Liver (tissue), 9 donors: ENCODE measurements around the gene GRIK2. TPM values are rescaled to one million over a fixed set of nuclear protein-coding genes. Genes with fewer than 3 reads are reported as not detected.

Experiments used
- DNase-seq: peaks from one replicate; pipeline ENCODE4 v3.0.0-alpha.2; 2017; ENCODE audit warnings: low spot score
- H3K27ac ChIP-seq, 2 donors: one replicate each; pipeline ENCODE4 v1.7.0; 2013; ENCODE audit warnings: inconsistent platforms in 2 of 2, low read length in 2 of 2, control low read depth in 1 of 2, low read depth in 1 of 2, mild to moderate bottlenecking in 1 of 2
- H3K27me3 ChIP-seq, 4 donors: one replicate each; pipeline versions ENCODE4 v1.6.1 to v1.7.0; 2013; ENCODE audit warnings: low read length in 3 of 4, inconsistent platforms in 1 of 4, mild to moderate bottlenecking in 1 of 4, moderate library complexity in 1 of 4; ENCODE audit not compliant: control insufficient read depth in 4 of 4, insufficient read depth in 4 of 4
- H3K36me3 ChIP-seq, 4 donors: one replicate each; pipeline versions ENCODE4 v1.6.1 to v1.7.0; 2013; ENCODE audit warnings: low read length in 3 of 4, mild to moderate bottlenecking in 3 of 4, low read depth in 1 of 4, moderate library complexity in 1 of 4; ENCODE audit not compliant: control insufficient read depth in 4 of 4, insufficient read depth in 3 of 4
- H3K4me1 ChIP-seq, 4 donors: one replicate each; pipeline versions ENCODE4 v1.6.1 to v1.7.0; 2013; ENCODE audit warnings: low read length in 3 of 4, mild to moderate bottlenecking in 3 of 4, moderate library complexity in 1 of 4; ENCODE audit not compliant: control insufficient read depth in 4 of 4, insufficient read depth in 4 of 4
- H3K4me3 ChIP-seq, 3 donors: one replicate each; pipeline versions ENCODE4 v1.6.1 to v1.7.0; 2013; ENCODE audit warnings: low read length in 3 of 3, control low read depth in 1 of 3, low read depth in 1 of 3, mild to moderate bottlenecking in 1 of 3
- H3K9ac ChIP-seq, 2 donors: one replicate each; pipeline ENCODE4 v1.7.0; 2013; ENCODE audit warnings: low read length in 2 of 2, mild to moderate bottlenecking in 2 of 2, moderate library complexity in 2 of 2, control low read depth in 1 of 2, low read depth in 1 of 2
- H3K9me3 ChIP-seq, 4 donors: one replicate each; pipeline versions ENCODE4 v1.6.1 to v1.7.0; 2013; ENCODE audit warnings: low read length in 3 of 4; ENCODE audit not compliant: control insufficient read depth in 4 of 4
- EGR1 ChIP-seq, 2 donors: IDR thresholded peaks; 2 replicates each; pipeline ENCODE4 v1.6.1; 2016 to 2018; ENCODE audit warnings: antibody characterized with exemption in 2 of 2, low read depth in 2 of 2
- FOXA1 ChIP-seq: IDR thresholded peaks from 2 replicates; pipeline ENCODE4 v1.6.1; 2016; ENCODE audit warnings: antibody characterized with exemption
- FOXA2 ChIP-seq: IDR thresholded peaks from 2 replicates; pipeline ENCODE4 v1.6.1; 2016; ENCODE audit warnings: antibody characterized with exemption
- GABPA ChIP-seq, 2 donors: IDR thresholded peaks in 1 of 2; conservative IDR thresholded peaks in 1 of 2; 2 replicates each; pipeline ENCODE4 v1.6.1; 2016; ENCODE audit warnings: antibody characterized with exemption in 2 of 2, mild to moderate bottlenecking in 1 of 2, moderate library complexity in 1 of 2
- HNF4A ChIP-seq, 2 donors: conservative IDR thresholded peaks; 2 replicates each; pipeline ENCODE4 v1.6.1; 2016; ENCODE audit warnings: antibody characterized with exemption in 2 of 2, mild to moderate bottlenecking in 2 of 2
- HNF4G ChIP-seq: IDR thresholded peaks from 2 replicates; pipeline ENCODE4 v1.6.1; 2016; ENCODE audit warnings: antibody characterized with exemption
- JUND ChIP-seq, 2 donors: IDR thresholded peaks; 2 replicates each; pipeline ENCODE4 v1.6.1; 2016; ENCODE audit warnings: antibody characterized with exemption in 2 of 2
- RAD21 ChIP-seq, 2 donors: IDR thresholded peaks; 2 replicates each; pipeline ENCODE4 v1.6.1; 2016; ENCODE audit warnings: antibody characterized with exemption in 2 of 2, mild to moderate bottlenecking in 2 of 2
- REST ChIP-seq: IDR thresholded peaks from 2 replicates; pipeline ENCODE4 v1.6.1; 2016; ENCODE audit warnings: antibody characterized with exemption, mild to moderate bottlenecking
- RXRA ChIP-seq, 2 donors: IDR thresholded peaks; 2 replicates each; pipeline ENCODE4 v1.6.1; 2017 to 2018; ENCODE audit warnings: antibody characterized with exemption in 2 of 2, mild to moderate bottlenecking in 1 of 2
- YY1 ChIP-seq: IDR thresholded peaks from 2 replicates; pipeline ENCODE4 v1.6.1; 2016; ENCODE audit warnings: antibody characterized with exemption, mild to moderate bottlenecking
- WGBS: extraction: QIAGEN DNeasy Blood & Tissue Kit; methylation state at CpG from one replicate; pipeline ENCODE4 v1.1.7; 2013; 5-methylcytosine and 5-hydroxymethylcytosine counted together
- polyA plus RNA-seq, 2 donors: library from polyadenylated mRNA; stranded (reverse) in 1 of 2; unstranded in 1 of 2; fragments of 200-250 nt in 1 of 2; fragments of >200 nt in 1 of 2; fragmentation: Nextera tagmentation in 1 of 2; extraction: Ambion mirVana in 1 of 2; gene quantifications; one replicate each; pipeline versions ENCODE4 v1.2.1 to v1.2.3, GENCODE V29; 2013 to 2015
- total RNA-seq, 2 donors: library from RNA; depleted of rRNA; stranded (reverse); fragments of >200 nt; gene quantifications; one replicate each; pipeline ENCODE4 v1.2.3, GENCODE V29; 2014
- TF ChIP-seq, protein P1 (sequence below): IDR thresholded peaks from 2 replicates; pipeline ENCODE4 v1.6.1; 2016; ENCODE audit warnings: antibody characterized with exemption
- TF ChIP-seq, protein P2 (sequence below): fragments of 150-350 bp; IDR thresholded peaks from 2 replicates; pipeline ENCODE4 v1.5.1; 2017; ENCODE audit warnings: improper control_type of control experiment, low read depth, low read length; ENCODE audit not compliant: missing input control
- donor health status: healthy.
- donor health status: healthy.
- donor health status: healthy.
- donor health status: healthy.
- donor health status: healthy.

Gene GRIK2
- total and polyA plus RNA-seq, 4 donors = 0.02 to 0.17 (median 0.05) TPM

GRCh38 chr6:101588343-101588742 is 194.8 kb downstream of the GRIK2 start (continued):
- TF ChIP-seq, protein P1, sequence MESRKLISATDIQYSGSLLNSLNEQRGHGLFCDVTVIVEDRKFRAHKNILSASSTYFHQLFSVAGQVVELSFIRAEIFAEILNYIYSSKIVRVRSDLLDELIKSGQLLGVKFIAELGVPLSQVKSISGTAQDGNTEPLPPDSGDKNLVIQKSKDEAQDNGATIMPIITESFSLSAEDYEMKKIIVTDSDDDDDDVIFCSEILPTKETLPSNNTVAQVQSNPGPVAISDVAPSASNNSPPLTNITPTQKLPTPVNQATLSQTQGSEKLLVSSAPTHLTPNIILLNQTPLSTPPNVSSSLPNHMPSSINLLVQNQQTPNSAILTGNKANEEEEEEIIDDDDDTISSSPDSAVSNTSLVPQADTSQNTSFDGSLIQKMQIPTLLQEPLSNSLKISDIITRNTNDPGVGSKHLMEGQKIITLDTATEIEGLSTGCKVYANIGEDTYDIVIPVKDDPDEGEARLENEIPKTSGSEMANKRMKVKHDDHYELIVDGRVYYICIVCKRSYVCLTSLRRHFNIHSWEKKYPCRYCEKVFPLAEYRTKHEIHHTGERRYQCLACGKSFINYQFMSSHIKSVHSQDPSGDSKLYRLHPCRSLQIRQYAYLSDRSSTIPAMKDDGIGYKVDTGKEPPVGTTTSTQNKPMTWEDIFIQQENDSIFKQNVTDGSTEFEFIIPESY = no peak
- no peak for TF ChIP-seq GABPA (IDR thresholded peaks at IDR 0.05 in 1 of 2, conservative IDR thresholded peaks at IDR 0.05 in 1 of 2)

GRCh38 chr6:101595276-101595675 is 201.8 kb downstream of the GRIK2 start:
- Histone ChIP-seq H3K4me1 (no peaks in the 10 kb centered on the region), H3K27me3 (no peaks in the 10 kb centered on the region), H3K9me3 (no peaks in the 10 kb centered on the region), H3K36me3 (no peaks in the 10 kb centered on the region), H3K9ac (no peak overlapping the region), H3K27ac (no peak overlapping the region), H3K4me3 (no peak overlapping the region)
- no peak for DNase-seq
- TF ChIP-seq, protein P2, sequence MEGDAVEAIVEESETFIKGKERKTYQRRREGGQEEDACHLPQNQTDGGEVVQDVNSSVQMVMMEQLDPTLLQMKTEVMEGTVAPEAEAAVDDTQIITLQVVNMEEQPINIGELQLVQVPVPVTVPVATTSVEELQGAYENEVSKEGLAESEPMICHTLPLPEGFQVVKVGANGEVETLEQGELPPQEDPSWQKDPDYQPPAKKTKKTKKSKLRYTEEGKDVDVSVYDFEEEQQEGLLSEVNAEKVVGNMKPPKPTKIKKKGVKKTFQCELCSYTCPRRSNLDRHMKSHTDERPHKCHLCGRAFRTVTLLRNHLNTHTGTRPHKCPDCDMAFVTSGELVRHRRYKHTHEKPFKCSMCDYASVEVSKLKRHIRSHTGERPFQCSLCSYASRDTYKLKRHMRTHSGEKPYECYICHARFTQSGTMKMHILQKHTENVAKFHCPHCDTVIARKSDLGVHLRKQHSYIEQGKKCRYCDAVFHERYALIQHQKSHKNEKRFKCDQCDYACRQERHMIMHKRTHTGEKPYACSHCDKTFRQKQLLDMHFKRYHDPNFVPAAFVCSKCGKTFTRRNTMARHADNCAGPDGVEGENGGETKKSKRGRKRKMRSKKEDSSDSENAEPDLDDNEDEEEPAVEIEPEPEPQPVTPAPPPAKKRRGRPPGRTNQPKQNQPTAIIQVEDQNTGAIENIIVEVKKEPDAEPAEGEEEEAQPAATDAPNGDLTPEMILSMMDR = no peak
- TF ChIP-seq HNF4A (conservative IDR thresholded peaks at IDR 0.05) (no peak), RXRA (IDR thresholded peaks at IDR 0.05) (no peak)

DNA sequence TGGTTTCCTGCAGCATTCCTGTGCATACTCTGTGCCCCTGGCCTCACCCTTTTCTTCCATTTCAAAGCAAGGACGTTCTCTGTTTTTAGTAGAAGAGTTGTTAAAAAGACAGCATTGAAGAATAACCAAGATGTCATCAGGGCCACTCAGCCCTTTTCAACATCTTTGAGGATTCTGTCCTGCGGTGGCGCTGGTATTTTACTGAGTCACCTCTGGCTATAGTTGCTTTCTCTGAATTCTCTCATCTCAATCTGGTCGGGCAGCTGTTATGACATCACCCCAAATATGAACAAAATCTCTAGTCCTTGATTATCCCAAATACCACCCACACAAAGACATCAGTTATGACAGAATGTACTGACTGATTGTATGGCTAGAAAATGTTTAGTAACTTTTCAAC is 204.2 kb downstream of the GRIK2 start:
- DNase-seq = no peak
- Histone ChIP-seq H3K9me3 (no peaks in the 10 kb centered on the region), H3K27ac (no peak overlapping the region), H3K36me3 (no peaks in the 10 kb centered on the region), H3K4me3 (no peak overlapping the region), H3K9ac (no peak overlapping the region), H3K27me3 (no peaks in the 10 kb centered on the region), H3K4me1 (no peaks in the 10 kb centered on the region)
- TF ChIP-seq RAD21 (IDR thresholded peaks at IDR 0.05) (no peak), YY1 (no peak), HNF4A (conservative IDR thresholded peaks at IDR 0.05) (no peak), RXRA (IDR thresholded peaks at IDR 0.05) (no peak), FOXA1 (no peak), FOXA2 (no peak), EGR1 (IDR thresholded peaks at IDR 0.05; ENCODE audit: low read depth in 2 of 2) (no peak), REST (no peak), GABPA (IDR thresholded peaks at IDR 0.05 in 1 of 2, conservative IDR thresholded peaks at IDR 0.05 in 1 of 2) (no peak), JUND (IDR thresholded peaks at IDR 0.05) (no peak), HNF4G (no peak)
- TF ChIP-seq, protein P1 = no peak
- TF ChIP-seq, protein P2 = no peak
- WGBS = 76% methylated on average over 4 of the region's 4 CpGs
